Fibroblast of lung (primary cell): ENCODE results near the gene CLIC5. TPM values are rescaled to one million over a fixed set of nuclear protein-coding genes. Genes with fewer than 3 reads are reported as not detected.
A peak's percentile ranks its signal among the peaks of the same experiment; 100 is the strongest.

Experiments
- DNase-seq, 2 donors: peaks; one replicate each; pipeline versions ENCODE4 v3.0.0 to v3.0.0-alpha.2; 2010; ENCODE audit warnings: low read depth in 2 of 2
- H2AFZ ChIP-seq: 2 replicates; pipeline ENCODE4 v1.5.1; 2012; ENCODE audit warnings: low read length, control low read depth, inconsistent platforms
- H3K27ac ChIP-seq: 2 replicates; pipeline ENCODE4 v1.5.1; 2011; ENCODE audit warnings: low read length, control low read depth; ENCODE audit not compliant: insufficient read depth
- H3K27me3 ChIP-seq: 2 replicates; pipeline ENCODE4 v1.5.1; 2011; ENCODE audit warnings: mild to moderate bottlenecking, low read length; ENCODE audit not compliant: control insufficient read depth, insufficient read depth
- H3K36me3 ChIP-seq: 2 replicates; pipeline ENCODE4 v1.5.1; 2011; ENCODE audit warnings: low read length; ENCODE audit not compliant: control insufficient read depth, insufficient read depth
- H3K4me1 ChIP-seq: 2 replicates; pipeline ENCODE4 v1.5.1; 2011; ENCODE audit warnings: low read length; ENCODE audit not compliant: control insufficient read depth, insufficient read depth; ENCODE audit errors: extremely low read depth
- H3K4me2 ChIP-seq: 2 replicates; pipeline ENCODE4 v1.5.1; 2011; ENCODE audit warnings: low read length, control low read depth; ENCODE audit not compliant: insufficient read depth; ENCODE audit errors: extremely low read depth
- H3K4me3 ChIP-seq, 4 experiments: fragments of 200-600 bp in 1 of 4; sonication (generic) in 1 of 4; replicated peaks in 1 of 4; 2 replicates each; pipeline ENCODE4 v1.5.1; 2011 to 2016; ENCODE audit warnings: low read length in 4 of 4, low read depth in 3 of 4, mild to moderate bottlenecking in 3 of 4, control low read depth in 2 of 4, inconsistent platforms in 1 of 4, mixed read lengths in 1 of 4; ENCODE audit not compliant: insufficient read depth in 1 of 4; ENCODE audit errors: control extremely low read depth in 1 of 4
- H3K79me2 ChIP-seq: 2 replicates; pipeline ENCODE4 v1.5.1; 2012; ENCODE audit warnings: mild to moderate bottlenecking, low read length, inconsistent platforms; ENCODE audit not compliant: control insufficient read depth, insufficient read depth
- H3K9ac ChIP-seq: 2 replicates; pipeline ENCODE4 v1.5.1; 2011; ENCODE audit warnings: mild to moderate bottlenecking, low read length, control low read depth; ENCODE audit not compliant: insufficient read depth
- H3K9me3 ChIP-seq: 2 replicates; pipeline ENCODE4 v1.5.1; 2012; ENCODE audit warnings: low read depth, low read length; ENCODE audit not compliant: control insufficient read depth, insufficient read depth
- H4K20me1 ChIP-seq: 2 replicates; pipeline ENCODE4 v1.5.1; 2011; ENCODE audit warnings: low read length; ENCODE audit not compliant: control insufficient read depth, insufficient read depth; ENCODE audit errors: extremely low read depth
- CTCF ChIP-seq, 2 donors: IDR thresholded peaks in 1 of 2; conservative IDR thresholded peaks in 1 of 2; 1 replicate in 1 of 2; 2 replicates in 1 of 2; pipeline ENCODE4 v1.5.1; 2011 to 2012; ENCODE audit warnings: low read length in 2 of 2, control low read depth in 1 of 2, inconsistent platforms in 1 of 2, low read depth in 1 of 2, mild to moderate bottlenecking in 1 of 2
- EZH2 ChIP-seq: IDR thresholded peaks from 2 replicates; pipeline ENCODE4 v1.5.1; 2012; ENCODE audit warnings: low read length, control low read depth, mild to moderate bottlenecking; ENCODE audit errors: missing control alignments
- polyA plus RNA-seq, 2 donors: library from polyadenylated mRNA; depleted of rRNA in 1 of 2; stranded (reverse) in 1 of 2; unstranded in 1 of 2; fragments of >200 nt; gene quantifications; 2 replicates each; pipeline ENCODE4 v1.2.1, GENCODE V29; 2011 to 2012; ENCODE audit warnings: missing spikeins in 1 of 2
- total RNA-seq: library from RNA; depleted of rRNA; stranded (reverse); fragments of >200 nt; gene quantifications from 2 replicates; pipeline ENCODE4 v1.2.1, GENCODE V29; 2014

Gene CLIC5
- total and polyA plus RNA-seq, 2 donors (not counting 1 experiment from before 2014, with no cell fraction given), result 0.03 TPM; not detected in 1

GRCh38 chr6:45933855-45934254 lies 81.8 kb downstream of the CLIC5 start:
- Histone ChIP-seq H3K9me3 (no peaks in the 10 kb centered on the region), H3K4me3 (no peak overlapping the region), H3K27me3 (peaks cover 4% of the 10 kb centered on the region), H2AFZ (no peak overlapping the region), H3K36me3 (no peaks in the 10 kb centered on the region), H3K4me1 (no peaks in the 10 kb centered on the region), H4K20me1 (no peaks in the 10 kb centered on the region), H3K27ac (no peak overlapping the region), H3K9ac (no peak overlapping the region), H3K4me2 (no peak overlapping the region), H3K79me2 (no peaks in the 10 kb centered on the region)
- peak in 1 of 2 donors; percentile 62 for DNase-seq
- TF ChIP-seq CTCF (conservative IDR thresholded peaks at IDR 0.05 in 1 of 2, IDR thresholded peaks at IDR 0.05 in 1 of 2; ENCODE audit: low read depth in 1 of 2, low read length in 2 of 2), result no peak
- TF ChIP-seq EZH2, result no peak

- Histone ChIP-seq H3K27ac (no peak overlapping the region), H2AFZ (no peak overlapping the region), H3K36me3 (no peaks in the 10 kb centered on the region), H3K4me3 (no peak overlapping the region), H3K79me2 (no peaks in the 10 kb centered on the region), H3K4me1 (no peaks in the 10 kb centered on the region), H3K27me3 (peaks cover 4% of the 10 kb centered on the region), H3K9me3 (no peaks in the 10 kb centered on the region), H4K20me1 (no peaks in the 10 kb centered on the region), H3K9ac (no peak overlapping the region), H3K4me2 (no peak overlapping the region)
- no peak for DNase-seq
- no peak for TF ChIP-seq CTCF (conservative IDR thresholded peaks at IDR 0.05 in 1 of 2, IDR thresholded peaks at IDR 0.05 in 1 of 2; ENCODE audit: low read depth in 1 of 2, low read length in 2 of 2)
- no peak for TF ChIP-seq EZH2
Measured at GRCh38 chr6:45931232-45931631, 84.4 kb downstream of the CLIC5 start.

DNA sequence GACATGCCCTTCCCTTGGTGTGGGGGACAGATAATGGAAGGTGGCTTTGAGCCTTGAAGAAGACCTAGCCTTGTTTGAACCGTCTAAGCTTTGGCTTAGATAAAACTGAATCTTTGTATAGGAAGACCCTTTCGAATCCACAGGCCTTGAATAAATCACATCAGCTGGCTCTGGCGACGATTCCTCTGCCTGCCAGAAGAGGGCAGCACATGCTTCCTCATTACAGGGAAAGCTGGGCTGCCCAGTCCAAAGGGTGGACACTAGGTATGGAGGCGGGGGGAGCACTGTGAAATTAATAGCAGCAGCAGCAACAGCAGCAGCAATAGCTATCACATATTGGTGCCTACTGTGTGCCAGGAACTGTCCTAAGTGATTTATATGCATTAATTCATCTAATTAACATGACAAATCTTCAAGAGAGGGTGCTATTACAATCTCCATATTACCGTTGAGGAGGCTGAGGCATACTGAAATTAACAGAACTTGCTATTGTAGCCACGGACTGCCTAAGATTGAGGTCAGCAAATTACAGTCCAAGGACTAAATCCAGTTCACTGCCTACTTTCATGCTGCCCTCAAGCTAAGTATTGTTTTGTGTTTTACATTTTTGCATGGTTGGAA lies 85.1 kb downstream of the CLIC5 start:
- Histone ChIP-seq H3K4me2 (no peak overlapping the region), H3K79me2 (no peaks in the 10 kb centered on the region), H3K36me3 (no peaks in the 10 kb centered on the region), H4K20me1 (no peaks in the 10 kb centered on the region), H3K4me3 (no peak overlapping the region), H3K4me1 (no peaks in the 10 kb centered on the region), H3K9ac (no peak overlapping the region), H3K27me3 (peaks cover 4% of the 10 kb centered on the region), H2AFZ (no peak overlapping the region), H3K9me3 (no peaks in the 10 kb centered on the region), H3K27ac (no peak overlapping the region)
- peak; percentile 51 to 68 for DNase-seq
- TF ChIP-seq EZH2, result no peak
- TF ChIP-seq CTCF (conservative IDR thresholded peaks at IDR 0.05 in 1 of 2, IDR thresholded peaks at IDR 0.05 in 1 of 2; ENCODE audit: low read depth in 1 of 2, low read length in 2 of 2), result peak; percentile 91 to 97
